IPS DF 4.7 (cell line): Measurements from ENCODE around the gene ARFRP1.
A peak's percentile ranks its signal among the peaks of the same experiment; 100 is the strongest.
"Not testable (repeated sequence)": the region's sequence is repeated elsewhere in the genome, so short reads cannot be mapped to it uniquely, and the experiment has no call there.

Source experiments
- DNase-seq: peaks from one replicate; pipeline ENCODE4 v3.0.0-alpha.2; 2013; ENCODE audit warnings: low spot score; ENCODE audit errors: extremely low read depth

Gene ARFRP1

GRCh38 chr20:63657937-63658748 is 49.6 kb downstream of the ARFRP1 start, which contains the start of gene RTEL1:
Gene RTEL1 (plus strand): TSS chr20:63658312. CDS start chr20:63659403, 1,091 bp downstream.
- DNase-seq: peak; percentile 49

DNA sequence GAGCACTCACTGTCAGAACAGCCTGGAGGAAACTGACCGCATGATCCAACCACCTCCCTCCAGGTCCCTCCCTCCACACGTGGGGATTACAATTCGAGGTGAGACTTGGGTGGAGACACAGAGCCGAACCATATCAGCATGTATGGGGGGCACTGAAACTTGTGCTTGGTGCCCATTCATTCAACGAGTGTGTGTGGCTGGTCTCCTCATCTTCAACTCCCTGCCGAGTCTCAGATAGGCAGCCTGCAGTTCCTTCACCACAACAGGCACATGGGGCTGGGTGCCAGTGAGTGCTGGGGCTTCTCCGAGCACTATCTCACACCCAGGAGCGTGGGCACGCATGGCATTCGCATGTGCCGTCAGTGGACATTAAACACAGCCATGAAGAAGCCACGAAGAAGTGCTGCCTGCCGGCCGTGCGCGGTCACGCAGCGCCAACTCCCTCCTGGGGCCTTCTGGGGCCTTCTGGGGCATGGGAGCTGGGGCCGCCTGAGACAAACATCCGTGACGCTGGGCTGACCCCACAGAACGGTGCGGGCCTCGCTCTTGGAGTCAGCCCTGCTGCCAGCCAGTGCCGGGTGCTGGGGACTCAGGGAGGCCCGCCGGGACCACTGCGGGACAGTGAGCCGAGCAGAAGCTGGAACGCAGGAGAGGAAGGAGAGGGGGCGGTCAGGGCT is 50.4 kb downstream of the ARFRP1 start:
- DNase-seq: no peak

DNA sequence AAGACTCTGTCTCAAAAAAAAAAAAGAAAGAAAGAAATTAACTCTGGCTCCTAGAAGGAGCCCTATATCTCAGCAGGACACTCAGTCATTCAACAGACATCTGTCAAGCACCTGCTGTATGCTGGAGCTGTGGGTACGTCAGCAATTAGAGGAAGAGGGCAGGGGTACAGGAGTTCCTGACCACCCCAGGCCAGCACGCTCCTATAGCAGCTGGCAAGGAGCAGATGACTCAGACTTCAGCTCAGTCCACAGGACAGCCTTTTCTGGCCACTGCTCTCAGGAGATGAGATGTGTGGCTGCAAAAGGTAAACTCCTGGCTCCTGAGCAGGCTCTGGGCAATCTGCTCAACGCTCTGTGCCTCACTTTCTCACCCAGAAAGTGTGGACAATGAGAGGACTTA is 51.3 kb downstream of the ARFRP1 start:
- no peak for DNase-seq

DNA sequence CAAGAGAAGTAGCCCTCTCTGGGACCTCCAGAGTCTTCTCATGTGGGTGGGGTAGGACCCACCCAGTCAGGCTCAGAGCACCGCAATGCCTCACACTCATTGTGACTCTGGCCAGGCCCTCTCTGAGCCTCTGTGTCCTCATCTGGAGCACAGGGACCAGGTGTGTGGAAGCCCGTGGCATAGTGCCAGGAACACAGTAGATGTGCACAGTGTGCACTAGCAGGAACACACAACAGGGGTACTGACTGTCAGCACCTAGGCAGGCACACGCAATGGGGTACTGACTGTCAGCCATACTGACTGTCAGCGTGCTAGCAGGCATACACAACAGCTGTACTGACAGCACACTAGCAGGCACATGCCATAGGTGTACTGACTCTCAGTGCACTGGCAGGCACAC is 52.5 kb downstream of the ARFRP1 start:
- no peak for DNase-seq

DNA sequence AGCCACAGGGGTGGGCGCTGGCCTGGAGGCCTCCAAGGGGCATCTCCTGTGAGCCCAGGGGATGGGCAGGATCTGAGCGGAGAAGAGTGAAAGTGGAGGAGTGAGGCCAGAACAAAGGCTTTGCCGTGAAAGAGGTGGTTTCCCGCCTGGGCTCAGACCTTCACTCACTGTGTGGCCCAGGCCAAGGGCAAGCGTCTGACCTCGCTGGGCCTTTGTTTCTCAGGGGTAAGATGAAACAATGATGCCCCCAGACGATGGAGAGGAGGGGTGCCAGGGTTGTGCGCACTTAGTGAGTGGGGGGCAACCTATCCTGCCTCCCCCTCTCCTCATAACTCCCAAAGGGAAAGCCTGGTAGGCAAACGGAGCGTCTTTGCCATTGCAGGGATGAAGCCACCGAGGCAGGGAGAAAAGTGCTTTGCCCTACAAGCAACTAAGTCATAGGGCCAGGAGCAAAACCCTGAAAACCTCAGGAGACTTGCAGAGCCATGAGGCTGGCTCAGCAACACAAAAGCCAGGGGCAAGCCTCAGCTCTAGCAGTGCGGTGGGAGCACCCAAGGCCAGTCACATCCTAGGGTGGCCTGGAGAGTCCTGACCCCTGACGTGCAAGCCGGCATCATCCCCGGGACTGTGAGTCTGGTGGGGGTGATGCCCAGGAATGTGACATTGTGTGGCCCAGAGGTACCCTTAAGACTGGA is 53.7 kb downstream of the ARFRP1 start:
- no peak for DNase-seq

DNA sequence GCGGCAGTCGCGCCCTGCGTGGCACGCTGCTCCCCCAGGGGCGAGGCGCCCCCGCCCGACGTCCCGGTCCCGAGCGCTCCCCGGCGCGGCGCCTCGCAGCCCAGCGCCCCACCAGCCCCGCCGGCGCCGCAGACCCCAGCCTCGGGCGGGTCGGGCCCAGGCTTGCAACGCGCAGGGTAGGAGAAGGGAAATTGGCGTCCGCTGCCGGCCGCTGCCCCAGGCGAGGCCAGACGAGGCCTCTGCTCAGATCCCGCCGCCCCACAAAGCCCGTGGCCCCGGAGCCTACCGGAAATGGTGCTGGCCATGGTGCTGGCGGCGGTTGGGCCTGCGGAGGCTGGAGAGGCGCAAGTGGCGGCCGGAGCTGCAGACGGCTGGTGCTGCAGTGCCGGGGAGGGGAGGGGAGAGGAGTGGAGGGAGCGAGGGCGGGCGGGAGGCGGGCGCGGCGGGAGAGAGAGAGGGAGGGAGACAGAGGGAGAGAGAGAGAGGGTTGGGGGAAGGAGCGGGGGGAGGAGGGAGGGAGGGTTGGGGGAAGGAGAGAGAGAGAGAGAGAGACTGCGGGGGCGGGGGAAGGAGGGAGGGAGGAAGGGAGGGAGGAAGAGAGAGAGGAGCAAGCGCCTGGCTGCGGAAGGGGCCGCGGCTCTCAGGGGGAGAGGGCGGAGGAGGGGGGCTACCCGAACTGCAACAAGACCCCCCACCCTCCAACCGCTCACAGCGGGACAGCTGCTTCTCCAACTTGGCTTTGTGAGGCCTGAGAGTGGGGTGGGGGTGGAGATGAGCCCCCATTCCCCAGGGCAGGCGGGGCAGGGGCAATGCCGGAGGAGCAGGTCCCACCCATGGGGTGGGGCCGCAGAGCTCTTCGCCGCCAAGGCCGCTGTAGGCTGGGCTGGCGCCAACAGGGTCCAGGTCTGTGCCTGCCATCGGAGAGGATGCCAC is 54.5 kb downstream of the ARFRP1 start, which contains the start of gene STMN3:
STMN3 (minus strand) TSS at position 384 of the 933 bp plus-strand sequence; CDS start at position 305, 79 bp downstream.
- DNase-seq: peak; percentile 46

GRCh38 chr20:63652192-63652980 is 55.4 kb downstream of the ARFRP1 start:
- DNase-seq: no peak

DNA sequence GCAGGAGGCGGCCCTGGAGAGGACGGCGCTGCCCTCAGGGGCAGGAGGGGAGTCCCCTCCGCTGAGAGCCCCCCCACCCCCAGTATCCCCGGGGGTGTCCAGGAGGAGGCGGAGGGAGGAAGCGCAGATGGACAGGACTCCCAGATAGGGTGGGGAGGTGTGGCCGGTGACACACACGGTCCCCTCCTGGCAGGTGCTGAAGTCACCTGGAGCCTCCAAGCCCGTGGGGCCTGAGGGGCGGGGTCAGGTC is 55.9 kb downstream of the ARFRP1 start:
- DNase-seq: no peak

GRCh38 chr20:63650486-63650885 is 57.3 kb downstream of the ARFRP1 start:
- DNase-seq: not testable (repeated sequence)

- no peak for DNase-seq
Measured at GRCh38 chr20:63648895-63649589, 58.7 kb downstream of the ARFRP1 start.
